Measurements from ENCODE around the gene KRTAP8-1. TPM values are rescaled to one million over a fixed set of nuclear protein-coding genes. Genes with fewer than 3 reads are reported as not detected.

KRTAP8-1 gene
- total and polyA plus RNA-seq, 4 donors, result not detected

- Histone ChIP-seq H3K9ac (ENCODE audit: insufficient read depth in 1 of 2, low read length in 2 of 2) (no peak overlapping the region), H3K9me3 (ENCODE audit: control insufficient read depth in 4 of 4, insufficient read depth in 3 of 4, low read length in 3 of 4) (no peaks in the 10 kb centered on the region), H3K4me1 (ENCODE audit: control insufficient read depth in 5 of 5, insufficient read depth in 5 of 5, low read length in 5 of 5) (no peaks in the 10 kb centered on the region), H3K27me3 (ENCODE audit: control insufficient read depth in 3 of 3, insufficient read depth in 3 of 3, low read length in 2 of 3) (no peaks in the 10 kb centered on the region), H3K36me3 (ENCODE audit: control insufficient read depth in 4 of 4, insufficient read depth in 4 of 4, low read length in 4 of 4) (no peaks in the 10 kb centered on the region), H3K4me3 (no peak overlapping the region), H3K27ac (ENCODE audit: low read depth in 1 of 2, low read length in 1 of 2) (no peak overlapping the region)
- 96 to 97% methylated on average over 1 of the region's 1 CpG for WGBS, 2 donors
- DNase-seq (no peak), ATAC-seq (ENCODE audit: insufficient read depth, low FRiP score) (no peak)
- TF ChIP-seq, protein P1, sequence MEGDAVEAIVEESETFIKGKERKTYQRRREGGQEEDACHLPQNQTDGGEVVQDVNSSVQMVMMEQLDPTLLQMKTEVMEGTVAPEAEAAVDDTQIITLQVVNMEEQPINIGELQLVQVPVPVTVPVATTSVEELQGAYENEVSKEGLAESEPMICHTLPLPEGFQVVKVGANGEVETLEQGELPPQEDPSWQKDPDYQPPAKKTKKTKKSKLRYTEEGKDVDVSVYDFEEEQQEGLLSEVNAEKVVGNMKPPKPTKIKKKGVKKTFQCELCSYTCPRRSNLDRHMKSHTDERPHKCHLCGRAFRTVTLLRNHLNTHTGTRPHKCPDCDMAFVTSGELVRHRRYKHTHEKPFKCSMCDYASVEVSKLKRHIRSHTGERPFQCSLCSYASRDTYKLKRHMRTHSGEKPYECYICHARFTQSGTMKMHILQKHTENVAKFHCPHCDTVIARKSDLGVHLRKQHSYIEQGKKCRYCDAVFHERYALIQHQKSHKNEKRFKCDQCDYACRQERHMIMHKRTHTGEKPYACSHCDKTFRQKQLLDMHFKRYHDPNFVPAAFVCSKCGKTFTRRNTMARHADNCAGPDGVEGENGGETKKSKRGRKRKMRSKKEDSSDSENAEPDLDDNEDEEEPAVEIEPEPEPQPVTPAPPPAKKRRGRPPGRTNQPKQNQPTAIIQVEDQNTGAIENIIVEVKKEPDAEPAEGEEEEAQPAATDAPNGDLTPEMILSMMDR (IDR thresholded peaks at IDR 0.05; ENCODE audit: control extremely low read depth, extremely low read depth), result no peak
These were observed 33.8 kb downstream of the KRTAP8-1 start for GRCh38 chr21:30779249-30779648.

- no peak overlapping the region for H3K9ac ChIP-seq (ENCODE audit: insufficient read depth in 1 of 2, low read length in 2 of 2)
- H3K27me3 ChIP-seq (ENCODE audit: control insufficient read depth in 3 of 3, insufficient read depth in 3 of 3, low read length in 2 of 3), result no peaks in the 10 kb centered on the region
- no peaks in the 10 kb centered on the region for H3K4me1 ChIP-seq (ENCODE audit: control insufficient read depth in 5 of 5, insufficient read depth in 5 of 5, low read length in 5 of 5)
- DNase-seq, result no peak
- WGBS, 2 donors, result 92 to 93% methylated on average over 4 of the region's 4 CpGs
- TF ChIP-seq, protein P1 (IDR thresholded peaks at IDR 0.05; ENCODE audit: control extremely low read depth, extremely low read depth), result no peak
- no peak overlapping the region for H3K4me3 ChIP-seq
- no peak overlapping the region for H3K27ac ChIP-seq (ENCODE audit: low read depth in 1 of 2, low read length in 1 of 2)
- H3K36me3 ChIP-seq (ENCODE audit: control insufficient read depth in 4 of 4, insufficient read depth in 4 of 4, low read length in 4 of 4), result no peaks in the 10 kb centered on the region
- peaks cover 0 to 1% (median 0%) of the 10 kb centered on the region in 4 donors for H3K9me3 ChIP-seq (ENCODE audit: control insufficient read depth in 4 of 4, insufficient read depth in 3 of 4, low read length in 3 of 4)
- no peak for ATAC-seq (ENCODE audit: insufficient read depth, low FRiP score)
These were observed 43.2 kb downstream of the KRTAP8-1 start for GRCh38 chr21:30769724-30770431.

Small RNAs within 50 kb of the gene (small RNA-seq; reads per million reads assigned to genes)
- gene AP000244.1 (ENCODE audit: low replicate concordance), result not detected
- not detected for gene KRTAP8-2P (ENCODE audit: low replicate concordance)
- gene KRTAP8-3P (ENCODE audit: low replicate concordance), result not detected

Other genes with a start within 250 kb of the KRTAP8-1 start
- not detected for gene KRTAP22-2, start 222.9 kb downstream of the KRTAP8-1 start, total RNA-seq
- not detected for gene KRTAP22-2, start 222.9 kb downstream of the KRTAP8-1 start, polyA plus RNA-seq
- gene KRTAP6-3, start 220.8 kb downstream of the KRTAP8-1 start, total RNA-seq, result not detected
- gene KRTAP6-3, start 220.8 kb downstream of the KRTAP8-1 start, polyA plus RNA-seq, result not detected
- not detected for gene KRTAP6-2, start 214.4 kb downstream of the KRTAP8-1 start, total RNA-seq
- gene KRTAP6-2, start 214.4 kb downstream of the KRTAP8-1 start, polyA plus RNA-seq, result not detected
- not detected for gene KRTAP22-1, start 212.2 kb downstream of the KRTAP8-1 start, total RNA-seq
- not detected for gene KRTAP22-1, start 212.2 kb downstream of the KRTAP8-1 start, polyA plus RNA-seq
- gene KRTAP6-1, start 199.3 kb downstream of the KRTAP8-1 start, total RNA-seq, result not detected
- gene KRTAP6-1, start 199.3 kb downstream of the KRTAP8-1 start, polyA plus RNA-seq, result not detected
- not detected for gene KRTAP20-1, start 196.8 kb downstream of the KRTAP8-1 start, total RNA-seq
- not detected for gene KRTAP20-1, start 196.8 kb downstream of the KRTAP8-1 start, polyA plus RNA-seq
- not detected for gene KRTAP20-4, start 192.6 kb downstream of the KRTAP8-1 start, total RNA-seq
- gene KRTAP20-4, start 192.6 kb downstream of the KRTAP8-1 start, polyA plus RNA-seq, result not detected
- gene KRTAP20-2, start 178.1 kb downstream of the KRTAP8-1 start, total RNA-seq, result not detected
- not detected for gene KRTAP20-2, start 178.1 kb downstream of the KRTAP8-1 start, polyA plus RNA-seq
- gene KRTAP20-3, start 170.4 kb downstream of the KRTAP8-1 start, total RNA-seq, result not detected
- not detected for gene KRTAP20-3, start 170.4 kb downstream of the KRTAP8-1 start, polyA plus RNA-seq
- gene KRTAP21-3, start 94.5 kb downstream of the KRTAP8-1 start, total RNA-seq, result not detected
- gene KRTAP21-3, start 94.5 kb downstream of the KRTAP8-1 start, polyA plus RNA-seq, result not detected
- gene KRTAP21-2, start 66.0 kb downstream of the KRTAP8-1 start, total RNA-seq, result not detected
- gene KRTAP21-2, start 66.0 kb downstream of the KRTAP8-1 start, polyA plus RNA-seq, result not detected
- not detected for gene KRTAP21-1, start 57.8 kb downstream of the KRTAP8-1 start, total RNA-seq
- not detected for gene KRTAP21-1, start 57.8 kb downstream of the KRTAP8-1 start, polyA plus RNA-seq
- gene KRTAP7-1, start 16.5 kb upstream of the KRTAP8-1 start, total RNA-seq, result not detected
- gene KRTAP7-1, start 16.5 kb upstream of the KRTAP8-1 start, polyA plus RNA-seq, result not detected
- gene KRTAP11-1, start 68.3 kb upstream of the KRTAP8-1 start, total RNA-seq, result not detected
- gene KRTAP11-1, start 68.3 kb upstream of the KRTAP8-1 start, polyA plus RNA-seq, result not detected
- not detected for gene KRTAP19-8, start 225.2 kb upstream of the KRTAP8-1 start, total RNA-seq
- not detected for gene KRTAP19-8, start 225.2 kb upstream of the KRTAP8-1 start, polyA plus RNA-seq

Data from lung (tissue), 13 donors.